SH-SY5Y (cell line): ENCODE results near the gene ADCY2.

Source experiments
- GATA2 ChIP-seq: IDR thresholded peaks from 2 replicates; pipeline ENCODE4 v1.6.1; 2011; ENCODE audit warnings: mild to moderate bottlenecking, low read depth, low read length
- GATA3 ChIP-seq: IDR thresholded peaks from 2 replicates; pipeline ENCODE4 v1.6.1; 2011; ENCODE audit warnings: low read depth, mild to moderate bottlenecking, low read length, moderate library complexity

DNA sequence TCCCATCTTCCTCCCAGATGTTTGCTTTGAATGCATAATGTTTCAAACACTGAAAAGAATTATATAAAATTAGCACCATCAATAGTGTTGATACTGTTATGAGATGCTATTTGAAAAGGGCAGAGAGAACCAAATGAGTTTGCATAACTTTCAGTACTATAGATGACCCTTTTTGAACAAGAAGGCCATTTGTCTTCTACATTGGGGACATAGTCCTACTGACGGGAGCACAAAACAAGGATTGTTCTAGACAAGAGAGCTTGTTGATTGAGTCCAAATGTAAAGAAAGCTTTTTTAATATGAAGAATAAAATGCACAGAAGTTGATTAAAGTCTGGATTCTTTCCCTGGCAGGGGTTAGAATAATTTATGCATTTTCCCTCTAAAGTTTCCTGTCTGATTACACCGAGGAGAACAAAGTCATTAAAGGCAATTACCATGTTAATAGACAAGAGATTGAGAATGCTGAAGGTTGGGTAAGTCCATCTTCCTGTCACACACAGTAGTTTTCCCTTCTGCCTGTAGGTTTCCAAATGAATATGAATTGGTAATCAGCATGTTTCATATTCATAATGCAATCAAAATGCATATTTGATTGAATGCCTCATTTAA is 32.8 kb upstream of the ADCY2 start:
- TF ChIP-seq GATA2 (no peak), GATA3 (no peak)
